Colonic mucosa (tissue), 4 donors: ENCODE results near the gene HOXA4. TPM values are rescaled to one million over a fixed set of nuclear protein-coding genes. Genes with fewer than 3 reads are reported as not detected.

ENCODE experiments used
- DNase-seq: peaks from one replicate; pipeline ENCODE4 v3.0.0-alpha.2; 2020
- H3K27ac ChIP-seq: fragments of 200-600 bp; one replicate; pipeline ENCODE4 v1.8.0; 2021
- H3K27me3 ChIP-seq: fragments of 200-600 bp; one replicate; pipeline ENCODE4 v1.8.0; 2021
- H3K36me3 ChIP-seq: fragments of 200-600 bp; one replicate; pipeline ENCODE4 v1.8.0; 2021
- H3K4me1 ChIP-seq: fragments of 200-600 bp; one replicate; pipeline ENCODE4 v1.8.0; 2021; ENCODE audit warnings: mild to moderate bottlenecking
- H3K4me3 ChIP-seq: fragments of 200-600 bp; one replicate; pipeline ENCODE4 v1.8.0; 2021
- H3K9ac ChIP-seq, 2 donors: one replicate each; pipeline ENCODE4 v1.7.0; 2013; ENCODE audit warnings: control low read depth in 2 of 2, low read depth in 2 of 2, low read length in 2 of 2
- H3K9me3 ChIP-seq: fragments of 200-600 bp; one replicate; pipeline ENCODE4 v1.8.0; 2021
- intact Hi-C: fragments of 100-400 bp; cut with DNase I; formaldehyde crosslinking; loops from one replicate; pipeline ENCODE4 v1.14.1; 2022
- total RNA-seq, 2 donors: library from RNA; stranded (reverse); fragmentation: NEBNext Ultra II Directional in 1 of 2; extraction: Animal tissue kit (Norgen Biotek cat#: 25700) in 1 of 2; gene quantifications; one replicate each; pipeline ENCODE4 v1.2.1, GENCODE V29; 2021
- TF ChIP-seq, protein P1 (sequence below): fragments of 200-600 bp; IDR thresholded peaks from one replicate; pipeline ENCODE4 v1.8.0; 2022; ENCODE audit warnings: antibody characterized with exemption, mild to moderate bottlenecking
- donor health status: healthy.
- donor health status: DM: no; HTN: no; CAD: no.
- donor health status: DM: no; HTN: no; CAD: no.

The HOXA4 gene
- total RNA-seq, 2 donors from 2014 or later = 3.3 to 4.5 TPM

DNA sequence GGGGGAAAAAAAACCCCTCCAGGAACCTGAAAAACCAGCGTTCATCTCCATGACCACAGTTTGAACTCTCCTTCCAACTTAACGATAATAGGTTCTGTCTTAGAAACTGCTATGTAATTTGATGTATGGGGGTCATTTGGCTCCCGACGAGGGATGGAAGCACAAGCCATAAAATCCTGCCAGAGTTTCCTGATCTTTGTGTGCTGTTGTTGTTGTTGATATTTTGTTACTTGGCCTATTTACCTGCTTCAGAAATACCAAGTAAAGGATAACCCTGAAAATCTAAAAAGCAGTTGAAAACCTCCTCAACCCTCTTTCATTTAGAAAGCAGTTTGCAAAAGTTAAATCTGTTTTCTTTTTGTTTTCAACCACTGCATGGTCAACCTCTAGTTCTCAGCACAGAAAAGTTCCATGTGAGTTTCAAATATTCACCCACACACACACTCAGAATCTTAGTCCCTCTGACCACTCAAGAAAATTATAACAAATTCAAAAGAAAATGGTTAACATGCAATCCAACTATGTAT is 18.7 kb downstream of the HOXA4 start:
- H3K4me3 ChIP-seq = no peak overlapping the region
- H3K9me3 ChIP-seq = no peaks in the 10 kb centered on the region
- peak overlapping the region; percentile 91 for H3K27ac ChIP-seq
- no peaks in the 10 kb centered on the region for H3K27me3 ChIP-seq
- H3K36me3 ChIP-seq = no peaks in the 10 kb centered on the region
- TF ChIP-seq, protein P1, sequence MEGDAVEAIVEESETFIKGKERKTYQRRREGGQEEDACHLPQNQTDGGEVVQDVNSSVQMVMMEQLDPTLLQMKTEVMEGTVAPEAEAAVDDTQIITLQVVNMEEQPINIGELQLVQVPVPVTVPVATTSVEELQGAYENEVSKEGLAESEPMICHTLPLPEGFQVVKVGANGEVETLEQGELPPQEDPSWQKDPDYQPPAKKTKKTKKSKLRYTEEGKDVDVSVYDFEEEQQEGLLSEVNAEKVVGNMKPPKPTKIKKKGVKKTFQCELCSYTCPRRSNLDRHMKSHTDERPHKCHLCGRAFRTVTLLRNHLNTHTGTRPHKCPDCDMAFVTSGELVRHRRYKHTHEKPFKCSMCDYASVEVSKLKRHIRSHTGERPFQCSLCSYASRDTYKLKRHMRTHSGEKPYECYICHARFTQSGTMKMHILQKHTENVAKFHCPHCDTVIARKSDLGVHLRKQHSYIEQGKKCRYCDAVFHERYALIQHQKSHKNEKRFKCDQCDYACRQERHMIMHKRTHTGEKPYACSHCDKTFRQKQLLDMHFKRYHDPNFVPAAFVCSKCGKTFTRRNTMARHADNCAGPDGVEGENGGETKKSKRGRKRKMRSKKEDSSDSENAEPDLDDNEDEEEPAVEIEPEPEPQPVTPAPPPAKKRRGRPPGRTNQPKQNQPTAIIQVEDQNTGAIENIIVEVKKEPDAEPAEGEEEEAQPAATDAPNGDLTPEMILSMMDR = no peak
- H3K4me1 ChIP-seq = peaks cover 6% of the 10 kb centered on the region
- DNase-seq = peak; percentile 22
- intact Hi-C loops = no loop called here
- peak overlapping the region in 1 of 2 donors; percentile 62 for H3K9ac ChIP-seq

DNA sequence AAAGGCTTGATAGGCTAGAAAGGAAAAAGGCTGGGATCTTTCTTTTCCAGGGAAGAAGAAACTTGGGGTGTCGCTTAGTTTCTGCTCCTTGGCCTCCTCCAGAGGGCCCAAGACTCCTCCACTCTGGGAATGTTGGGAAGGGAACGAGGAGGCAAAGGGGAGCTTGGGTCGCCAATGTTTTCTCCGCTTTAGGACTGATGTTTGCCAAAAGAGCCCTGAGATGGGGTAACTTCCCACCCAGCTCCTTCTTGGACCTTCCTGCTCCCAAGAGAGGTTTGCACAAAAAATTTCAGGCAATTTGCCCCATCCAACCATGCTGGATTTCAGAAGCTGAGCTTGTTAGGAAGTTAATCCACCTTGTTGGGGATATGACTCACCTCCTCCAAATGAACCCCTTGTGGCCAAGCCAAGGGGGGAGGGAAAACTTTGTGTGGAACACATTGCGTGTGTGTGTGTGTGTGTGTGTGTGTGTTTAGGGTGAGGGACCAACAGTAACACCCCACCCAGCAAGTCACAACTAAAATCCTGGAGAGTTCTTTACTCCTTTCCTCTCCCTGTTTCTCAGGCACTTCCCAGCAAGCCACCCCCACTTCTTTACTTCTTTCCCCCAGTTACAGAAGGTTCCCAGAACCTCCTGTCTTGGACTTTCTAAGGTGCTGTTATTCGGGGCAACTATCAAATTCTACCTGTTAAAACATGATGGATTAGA is 19.4 kb downstream of the HOXA4 start:
- Histone ChIP-seq H3K9ac (peak overlapping the region in 1 of 2 donors; percentile 62), H3K4me3 (no peak overlapping the region), H3K36me3 (no peaks in the 10 kb centered on the region), H3K4me1 (peaks cover 9% of the 10 kb centered on the region), H3K27me3 (no peaks in the 10 kb centered on the region), H3K9me3 (no peaks in the 10 kb centered on the region), H3K27ac (peak overlapping the region; percentile 91)
- TF ChIP-seq, protein P1 = no peak
- DNase-seq = peak; percentile 46
- intact Hi-C loops = no loop called here

DNA sequence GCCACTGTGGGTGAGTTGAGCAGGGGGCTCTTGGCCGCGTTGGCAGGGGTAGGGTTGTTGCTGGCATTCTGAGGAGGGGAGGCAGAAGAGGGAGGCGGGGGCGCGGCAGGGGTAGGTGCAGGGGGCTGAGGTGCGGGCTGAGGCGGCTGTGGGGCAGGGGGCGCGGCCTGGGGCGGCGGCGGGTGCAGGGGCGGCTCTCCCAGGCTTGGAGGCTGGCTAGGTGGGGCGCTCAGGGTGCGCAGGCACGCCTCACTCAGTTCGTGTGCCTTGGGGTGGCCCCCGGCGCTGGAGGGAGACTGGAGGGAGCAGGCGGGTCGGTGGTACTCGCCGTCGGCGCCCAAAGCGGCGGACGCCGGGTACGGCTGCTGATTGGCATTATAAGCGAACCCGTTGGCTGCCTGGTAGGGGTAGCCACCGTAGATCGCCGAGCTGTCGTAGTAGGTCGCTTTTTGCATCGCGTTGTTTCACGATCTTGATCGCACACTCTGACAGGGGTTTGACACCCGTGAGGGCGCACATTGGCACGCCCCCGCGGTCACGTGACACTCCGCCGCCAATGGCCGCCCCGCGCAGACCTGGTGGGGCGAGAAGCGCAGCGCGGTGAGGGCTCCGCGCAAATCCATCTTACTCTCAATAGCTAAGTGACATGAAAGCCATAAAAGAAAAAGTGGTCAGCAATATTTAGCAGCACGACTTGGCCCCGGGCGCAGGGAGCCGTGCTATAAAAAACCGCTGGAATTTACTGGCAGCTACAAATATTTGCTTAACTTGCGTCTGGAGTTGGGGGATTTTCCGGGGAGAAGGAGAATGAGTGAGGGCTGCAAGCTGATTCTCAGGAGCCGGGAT is 20.1 kb downstream of the HOXA4 start:
- peak overlapping the region; percentile 91 for H3K27ac ChIP-seq
- DNase-seq = peak; percentile 86
- H3K36me3 ChIP-seq = no peaks in the 10 kb centered on the region
- no peaks in the 10 kb centered on the region for H3K9me3 ChIP-seq
- H3K4me1 ChIP-seq = peaks cover 9% of the 10 kb centered on the region
- intact Hi-C loops = no loop called here
- H3K4me3 ChIP-seq = peak overlapping the region; percentile 11
- peak overlapping the region in 1 of 2 donors; percentile 62 for H3K9ac ChIP-seq
- H3K27me3 ChIP-seq = no peaks in the 10 kb centered on the region
- TF ChIP-seq, protein P1 = no peak

DNA sequence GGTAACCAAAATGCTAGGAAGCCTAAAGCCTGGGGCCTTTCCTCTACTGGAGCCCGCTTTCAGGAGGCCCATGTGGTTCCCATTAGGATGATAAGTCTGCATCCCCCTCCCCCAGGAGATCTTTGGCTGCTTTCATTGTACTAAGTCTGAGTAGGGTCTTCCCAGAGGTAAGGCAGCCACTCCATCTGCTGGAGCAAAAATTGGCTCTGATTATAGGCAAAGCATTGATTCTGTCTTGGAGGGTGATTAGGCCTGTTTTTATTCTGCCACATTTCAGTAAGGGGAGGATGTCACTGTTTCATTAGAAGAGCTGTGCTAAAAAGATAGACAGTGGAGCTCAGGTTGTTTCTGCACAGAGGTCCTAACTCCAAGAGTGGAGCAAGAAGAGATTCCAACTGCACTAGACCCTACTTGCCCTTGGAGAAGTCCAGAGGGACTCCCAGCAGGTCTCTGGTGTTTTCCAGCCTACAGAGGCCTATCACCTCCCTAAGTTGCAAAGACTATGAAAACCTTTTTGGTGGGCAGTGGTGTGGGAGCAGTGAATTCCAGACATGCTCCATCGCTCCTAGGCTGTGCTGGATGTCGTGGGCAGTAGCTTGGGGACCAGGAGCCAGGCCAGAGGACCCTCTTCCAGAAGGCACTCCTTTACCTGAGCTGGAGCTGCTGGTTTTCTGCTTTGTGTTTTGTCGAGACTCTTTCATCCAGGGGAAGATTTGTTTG is 20.9 kb downstream of the HOXA4 start:
- Histone ChIP-seq H3K4me3 (no peak overlapping the region), H3K27me3 (no peaks in the 10 kb centered on the region), H3K4me1 (peaks cover 9% of the 10 kb centered on the region), H3K9me3 (no peaks in the 10 kb centered on the region), H3K9ac (peak overlapping the region in 1 of 2 donors; percentile 22), H3K36me3 (no peaks in the 10 kb centered on the region), H3K27ac (peak overlapping the region; percentile 92)
- peak; percentile 19 for DNase-seq
- intact Hi-C loops = loop anchor here (5.0 kb wide), 1 partner anchor 33 kb away; the partner anchor contains the start of gene HOXA5
- TF ChIP-seq, protein P1 = no peak
